ENCODE data around the gene MARS1.

Gene MARS1

DNA sequence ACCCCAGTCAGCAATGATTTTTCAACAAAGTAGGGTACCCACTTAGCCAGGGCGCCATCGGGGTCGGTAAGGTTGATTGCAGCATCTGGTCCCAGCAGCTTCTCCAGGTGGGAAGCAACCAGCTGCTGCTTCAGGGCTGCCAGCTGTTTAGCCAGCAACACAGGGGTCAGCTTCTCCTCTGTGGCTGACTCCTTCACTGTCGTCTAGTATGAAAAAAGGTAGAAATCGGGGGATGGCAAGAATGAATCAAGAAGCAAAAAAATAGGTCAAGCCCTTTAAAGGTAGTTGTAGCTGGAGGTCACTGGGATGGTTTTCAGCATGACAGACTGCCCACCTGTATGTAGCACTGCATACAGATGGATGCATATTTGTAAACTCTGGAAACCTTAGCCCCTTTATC lies 46.4 kb downstream of the MARS1 start:
- no peak overlapping the region for H3K27ac ChIP-seq

DNA sequence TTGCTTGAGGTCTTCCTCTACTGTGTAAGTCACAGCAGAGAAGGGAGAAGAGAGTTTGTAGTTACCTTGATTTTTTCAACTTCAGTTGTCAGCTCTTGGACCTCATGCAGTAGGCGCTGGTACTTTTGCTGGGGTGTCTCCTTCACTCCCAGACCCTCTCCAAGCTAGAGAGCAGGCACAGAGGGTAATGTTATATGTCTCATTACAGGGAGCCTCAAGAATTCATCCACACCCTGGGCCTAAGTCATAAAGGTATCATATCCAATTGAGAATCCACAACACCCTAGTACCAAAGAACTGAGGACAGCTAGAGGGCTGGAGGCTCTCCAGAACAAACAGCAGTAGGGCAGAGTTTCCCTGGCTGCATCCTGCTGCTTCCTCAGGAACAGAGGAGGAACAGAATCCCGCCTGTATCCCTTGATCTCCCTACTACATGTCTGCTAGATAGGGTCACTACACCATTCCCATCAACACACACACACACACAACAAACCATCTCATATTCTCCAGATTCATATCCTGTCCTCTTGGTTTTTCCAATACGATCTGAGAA lies 47.2 kb downstream of the MARS1 start:
- H3K27ac ChIP-seq = no peak overlapping the region
- H3K36me3 ChIP-seq = peaks cover 74 to 100% (median 92%) of the 10 kb centered on the region in 11 experiments

More for the DNA sequence above, 46.4 kb downstream of the MARS1 start:
- Histone ChIP-seq H3K9me3 (replicated peaks in 1 of 11) (no peaks in the 10 kb centered on the region), H3K36me3 (peaks cover 80 to 100% (median 94%) of the 10 kb centered on the region in 11 experiments), H3K27me3 (no peaks in the 10 kb centered on the region), H3K9ac (no peak overlapping the region), H3K4me3 (no peak overlapping the region), H4K20me1 (peaks cover 0 to 79% (median 8%) of the 10 kb centered on the region in 11 experiments; a peak in 11 of 22 replicates), H3K4me1 (peaks cover 0 to 11% (median 0%) of the 10 kb centered on the region in 10 experiments; a peak in 2 of 20 replicates), H3K4me2 (no peak overlapping the region)
- no peak for TF ChIP-seq Cebpa-rat (IDR thresholded peaks at IDR 0.05)

GRCh38 chr12:57535764-57536596 lies 48.1 kb downstream of the MARS1 start:
- H3K27me3 ChIP-seq = no peaks in the 10 kb centered on the region
- H3K9me3 ChIP-seq (replicated peaks in 1 of 11) = no peaks in the 10 kb centered on the region
- H3K9ac ChIP-seq = no peak overlapping the region
- no peak overlapping the region for H3K27ac ChIP-seq
- peaks cover 0 to 69% (median 0%) of the 10 kb centered on the region in 11 experiments; a peak in 9 of 22 replicates for H4K20me1 ChIP-seq
- H3K36me3 ChIP-seq = peaks cover 72 to 100% (median 91%) of the 10 kb centered on the region in 11 experiments
- no peak overlapping the region for H3K4me2 ChIP-seq
- H3K4me3 ChIP-seq = no peak overlapping the region
- peaks cover 0 to 11% (median 0%) of the 10 kb centered on the region in 10 experiments; a peak in 3 of 20 replicates for H3K4me1 ChIP-seq
- no peak for TF ChIP-seq Cebpa-rat (IDR thresholded peaks at IDR 0.05)

More for the DNA sequence above, 47.2 kb downstream of the MARS1 start:
- Histone ChIP-seq H3K9ac (no peak overlapping the region), H3K4me2 (no peak overlapping the region), H3K4me1 (peaks cover 0 to 11% (median 0%) of the 10 kb centered on the region in 10 experiments; a peak in 2 of 20 replicates), H3K9me3 (replicated peaks in 1 of 11) (no peaks in the 10 kb centered on the region), H3K27me3 (no peaks in the 10 kb centered on the region), H3K4me3 (no peak overlapping the region), H4K20me1 (peaks cover 0 to 75% (median 3%) of the 10 kb centered on the region in 11 experiments; a peak in 9 of 22 replicates)
- no peak for TF ChIP-seq Cebpa-rat (IDR thresholded peaks at IDR 0.05)

GRCh38 chr12:57536597-57536942 lies 48.7 kb downstream of the MARS1 start:
- H3K4me3 ChIP-seq = no peak overlapping the region
- H4K20me1 ChIP-seq = peaks cover 0 to 67% (median 0%) of the 10 kb centered on the region in 11 experiments; a peak in 8 of 22 replicates
- H3K27ac ChIP-seq = no peak overlapping the region
- no peaks in the 10 kb centered on the region for H3K9me3 ChIP-seq (replicated peaks in 1 of 11)
- TF ChIP-seq Cebpa-rat (IDR thresholded peaks at IDR 0.05) = no peak
- H3K27me3 ChIP-seq = no peaks in the 10 kb centered on the region
- H3K4me2 ChIP-seq = no peak overlapping the region
- H3K36me3 ChIP-seq = peaks cover 71 to 100% (median 91%) of the 10 kb centered on the region in 11 experiments
- H3K4me1 ChIP-seq = peaks cover 0 to 11% (median 0%) of the 10 kb centered on the region in 10 experiments; a peak in 3 of 20 replicates
- no peak overlapping the region for H3K9ac ChIP-seq

DNA sequence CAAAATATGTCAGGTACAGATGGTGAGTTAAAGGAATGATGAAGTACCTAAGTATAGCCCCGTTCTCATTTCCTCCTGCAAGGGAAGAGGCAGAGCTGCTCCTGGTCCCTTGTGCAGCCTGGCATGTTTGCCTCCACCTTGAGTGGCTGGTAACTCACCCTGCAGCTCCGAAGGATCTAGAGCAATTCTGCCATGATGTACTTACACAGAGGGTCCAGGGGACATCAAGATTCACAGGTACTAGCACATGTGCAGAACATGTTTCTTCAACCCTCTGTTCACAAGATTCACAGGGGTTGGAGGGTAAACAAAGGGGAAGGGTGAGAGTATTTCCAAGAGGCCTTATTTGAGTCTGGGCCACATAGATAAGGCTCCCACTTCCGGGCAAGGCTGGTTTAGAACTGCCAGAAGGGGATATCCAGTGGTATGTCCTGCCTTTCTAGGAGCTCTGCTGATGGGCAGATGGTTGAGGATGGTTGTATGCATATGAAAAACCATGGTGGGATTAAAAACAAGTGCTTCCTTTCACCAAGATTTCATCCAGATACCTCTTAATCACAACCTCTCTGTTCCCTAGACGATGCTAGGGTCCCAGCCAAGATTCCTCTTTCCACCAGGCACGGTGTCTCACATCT lies 51.4 kb downstream of the MARS1 start:
- Histone ChIP-seq H4K20me1 (peaks cover 0 to 80% (median 7%) of the 10 kb centered on the region in 11 experiments; a peak in 12 of 22 replicates), H3K9me3 (replicated peaks in 1 of 11) (no peaks in the 10 kb centered on the region), H3K4me1 (peaks cover 16 to 25% (median 18%) of the 10 kb centered on the region in 10 experiments), H3K27me3 (no peaks in the 10 kb centered on the region), H3K9ac (no peak overlapping the region), H3K36me3 (peaks cover 52 to 86% (median 77%) of the 10 kb centered on the region in 11 experiments), H3K27ac (no peak overlapping the region), H3K4me2 (no peak overlapping the region), H3K4me3 (no peak overlapping the region)
- TF ChIP-seq Cebpa-rat (IDR thresholded peaks at IDR 0.05) = no peak

GRCh38 chr12:57541001-57541400 lies 53.1 kb downstream of the MARS1 start:
- peaks cover 34 to 72% (median 63%) of the 10 kb centered on the region in 11 experiments for H3K36me3 ChIP-seq
- H3K9me3 ChIP-seq (replicated peaks in 1 of 11) = no peaks in the 10 kb centered on the region
- H3K27ac ChIP-seq = no peak overlapping the region
- no peaks in the 10 kb centered on the region for H3K27me3 ChIP-seq
- H3K4me1 ChIP-seq = peaks cover 33 to 43% (median 36%) of the 10 kb centered on the region in 10 experiments
- no peak overlapping the region for H3K4me2 ChIP-seq
- no peak overlapping the region for H3K9ac ChIP-seq
- no peak for TF ChIP-seq Cebpa-rat (IDR thresholded peaks at IDR 0.05)
- no peak overlapping the region for H3K4me3 ChIP-seq
- H4K20me1 ChIP-seq = peaks cover 0 to 72% (median 10%) of the 10 kb centered on the region in 11 experiments; a peak in 12 of 22 replicates

- H3K4me1 ChIP-seq = peaks cover 38 to 48% (median 41%) of the 10 kb centered on the region in 10 experiments
- H3K4me2 ChIP-seq = no peak overlapping the region
- H3K27me3 ChIP-seq = no peaks in the 10 kb centered on the region
- TF ChIP-seq Cebpa-rat (IDR thresholded peaks at IDR 0.05) = no peak
- no peak overlapping the region for H3K27ac ChIP-seq
- no peak overlapping the region for H3K4me3 ChIP-seq
- peaks cover 0 to 65% (median 10%) of the 10 kb centered on the region in 11 experiments; a peak in 12 of 22 replicates for H4K20me1 ChIP-seq
- no peak overlapping the region for H3K9ac ChIP-seq
- no peaks in the 10 kb centered on the region for H3K9me3 ChIP-seq (replicated peaks in 1 of 11)
- H3K36me3 ChIP-seq = peaks cover 27 to 66% (median 58%) of the 10 kb centered on the region in 11 experiments
Measured at GRCh38 chr12:57541717-57542116, 53.8 kb downstream of the MARS1 start.

DNA sequence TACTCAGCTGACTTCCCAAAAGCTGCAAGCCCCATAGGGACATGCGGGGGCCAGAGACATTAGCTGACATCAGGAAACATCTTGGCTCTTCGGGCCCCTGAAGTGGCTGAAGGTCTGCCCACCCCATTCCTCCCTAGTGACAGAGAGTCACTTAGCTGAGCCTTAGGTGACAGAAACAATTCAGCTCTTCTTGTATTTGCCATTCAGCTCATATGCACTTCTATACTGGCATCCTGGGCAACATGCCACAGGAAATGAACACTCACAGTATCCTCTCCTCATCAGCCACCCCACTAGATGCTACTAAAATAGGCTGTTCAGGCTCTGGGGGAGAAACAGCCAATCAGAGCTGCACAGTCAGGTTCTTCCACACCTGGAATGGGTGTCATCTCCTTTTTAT lies 55.7 kb downstream of the MARS1 start:
- peaks cover 12 to 15% (median 13%) of the 10 kb centered on the region in 11 experiments for H3K27me3 ChIP-seq
- peaks cover 19 to 53% (median 42%) of the 10 kb centered on the region in 11 experiments for H3K36me3 ChIP-seq
- H3K27ac ChIP-seq = peak overlapping the region in 7 of 11 experiments; percentile 14 to 40 (median 25); a peak in 10 of 22 replicates
- no peaks in the 10 kb centered on the region for H3K9me3 ChIP-seq (replicated peaks in 1 of 11)
- peaks cover 35 to 52% (median 45%) of the 10 kb centered on the region in 10 experiments for H3K4me1 ChIP-seq
- no peak overlapping the region for H3K4me3 ChIP-seq
- H3K9ac ChIP-seq = peak overlapping the region in 8 of 11 experiments; percentile 32 to 58 (median 41); a peak in 13 of 22 replicates
- TF ChIP-seq Cebpa-rat (IDR thresholded peaks at IDR 0.05) = no peak
- peaks cover 0 to 54% (median 10%) of the 10 kb centered on the region in 11 experiments; a peak in 12 of 22 replicates for H4K20me1 ChIP-seq
- H3K4me2 ChIP-seq = peak overlapping the region; percentile 59 to 98 (median 95)
